Uterus (tissue), 4 donors: ENCODE results near the gene SV2B. TPM values are rescaled to one million over a fixed set of nuclear protein-coding genes. Genes with fewer than 3 reads are reported as not detected.

Experiments
- DNase-seq, 2 donors: peaks; one replicate each; pipeline ENCODE4 v3.0.0-alpha.2; 2019 to 2020
- H3K27ac ChIP-seq, 2 donors: fragments of 200-600 bp; sonication (generic); 1 replicate in 1 of 2; 2 replicates in 1 of 2; pipeline ENCODE4 v1.5.1; 2016 to 2018
- H3K27me3 ChIP-seq, 2 donors: fragments of 200-600 bp; sonication (generic); one replicate each; pipeline ENCODE4 v1.5.1; 2018 to 2019; ENCODE audit warnings: control low read depth in 1 of 2
- H3K36me3 ChIP-seq, 2 donors: fragments of 200-600 bp; sonication (generic); one replicate each; pipeline ENCODE4 v1.5.1; 2019; ENCODE audit warnings: control low read depth in 1 of 2
- H3K4me1 ChIP-seq, 2 donors: fragments of 200-600 bp; sonication (generic); one replicate each; pipeline ENCODE4 v1.5.1; 2018 to 2019; ENCODE audit warnings: control low read depth in 1 of 2
- H3K4me3 ChIP-seq, 2 donors: fragments of 200-600 bp; sonication (generic); 1 replicate in 1 of 2; 2 replicates in 1 of 2; pipeline ENCODE4 v1.5.1; 2018 to 2019; ENCODE audit warnings: mild to moderate bottlenecking in 1 of 2
- H3K9me3 ChIP-seq, 2 donors: fragments of 200-600 bp; sonication (generic); one replicate each; pipeline ENCODE4 v1.5.1; 2019; ENCODE audit warnings: control low read depth in 1 of 2
- CTCF ChIP-seq, 4 experiments: fragments of 200-600 bp in 2 of 4; fragments of 450-650 bp in 2 of 4; sonication (generic) in 2 of 4; IDR thresholded peaks; one replicate each; pipeline ENCODE4 v1.5.1; 2016 to 2019; ENCODE audit warnings: antibody characterized with exemption in 4 of 4, mild to moderate bottlenecking in 2 of 4, moderate library complexity in 1 of 4
- POLR2A ChIP-seq, 2 donors: fragments of 450-650 bp; IDR thresholded peaks; one replicate each; pipeline ENCODE4 v1.6.1; 2016; ENCODE audit warnings: antibody characterized with exemption in 2 of 2, mild to moderate bottlenecking in 1 of 2, moderate library complexity in 1 of 2
- intact Hi-C: fragments of 100-400 bp; cut with DNase I; formaldehyde crosslinking; loops from one replicate; pipeline ENCODE4 v1.15.1; 2023; ENCODE audit warnings: low total_unique reads
- total RNA-seq, 4 donors: library from RNA; depleted of rRNA in 3 of 4; stranded (reverse); fragments of >200 nt in 3 of 4; gene quantifications; one replicate each; pipeline versions ENCODE4 v1.1.0 to v1.2.4, GENCODE V29; 2014 to 2023
- donor health status: DM: yes; HTN: yes; CAD: no.

The SV2B gene
- total RNA-seq, 4 donors from 2014 or later: 0.26 to 1.1 (median 0.87) TPM

DNA sequence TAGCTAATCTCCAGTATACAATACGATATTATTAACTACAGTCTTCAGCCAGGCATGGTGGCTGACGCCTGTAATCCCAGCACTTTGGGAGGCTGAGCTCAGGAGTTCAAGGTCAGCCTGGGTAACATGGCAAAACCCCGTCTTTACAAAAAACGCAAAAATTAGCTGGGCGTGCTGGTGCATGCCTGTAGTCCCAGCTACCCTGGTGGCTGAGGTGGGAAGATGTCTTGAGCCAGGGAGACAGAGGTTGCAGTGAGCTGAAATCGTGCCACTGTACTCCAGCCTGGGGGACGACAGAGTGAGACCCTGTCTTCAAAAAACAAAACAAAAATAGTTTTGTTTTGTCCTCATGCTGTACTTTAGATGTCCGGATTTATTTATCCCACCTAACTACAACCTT, 29.2 kb upstream of the SV2B start:
- H3K27me3 ChIP-seq: peaks cover 0 to 6% of the 10 kb centered on the region in 2 donors
- TF ChIP-seq POLR2A (IDR thresholded peaks at IDR 0.05): no peak
- no peak for TF ChIP-seq CTCF (IDR thresholded peaks at IDR 0.05)
- intact Hi-C loops: no loop called here
- H3K36me3 ChIP-seq: no peaks in the 10 kb centered on the region
- no peaks in the 10 kb centered on the region for H3K4me1 ChIP-seq
- H3K27ac ChIP-seq: no peak overlapping the region
- DNase-seq: no peak
- no peak overlapping the region for H3K4me3 ChIP-seq
- no peaks in the 10 kb centered on the region for H3K9me3 ChIP-seq

- no peak for DNase-seq
- TF ChIP-seq CTCF (IDR thresholded peaks at IDR 0.05): no peak
- no peak for TF ChIP-seq POLR2A (IDR thresholded peaks at IDR 0.05)
- intact Hi-C loops: no loop called here
- Histone ChIP-seq H3K4me3 (no peak overlapping the region), H3K9me3 (no peaks in the 10 kb centered on the region), H3K4me1 (no peaks in the 10 kb centered on the region), H3K36me3 (no peaks in the 10 kb centered on the region), H3K27ac (no peak overlapping the region), H3K27me3 (peaks cover 0 to 6% of the 10 kb centered on the region in 2 donors)
Observed at GRCh38 chr15:91072161-91072560, 27.9 kb upstream of the SV2B start.

- Histone ChIP-seq H3K4me1 (no peaks in the 10 kb centered on the region), H3K27me3 (peaks cover 0 to 6% of the 10 kb centered on the region in 2 donors), H3K9me3 (no peaks in the 10 kb centered on the region), H3K36me3 (no peaks in the 10 kb centered on the region), H3K4me3 (no peak overlapping the region), H3K27ac (no peak overlapping the region)
- intact Hi-C loops: no loop called here
- no peak for TF ChIP-seq CTCF (IDR thresholded peaks at IDR 0.05)
- DNase-seq: no peak
Observed at GRCh38 chr15:91073077-91073476, 27.0 kb upstream of the SV2B start.

- no peak for TF ChIP-seq CTCF (IDR thresholded peaks at IDR 0.05)
- TF ChIP-seq POLR2A (IDR thresholded peaks at IDR 0.05): no peak
- no peak for DNase-seq
- peaks cover 0 to 6% of the 10 kb centered on the region in 2 donors for H3K27me3 ChIP-seq
- H3K27ac ChIP-seq: no peak overlapping the region
- no peaks in the 10 kb centered on the region for H3K4me1 ChIP-seq
- H3K4me3 ChIP-seq: no peak overlapping the region
- peaks cover 0 to 4% of the 10 kb centered on the region in 2 donors for H3K9me3 ChIP-seq
- no peaks in the 10 kb centered on the region for H3K36me3 ChIP-seq
- intact Hi-C loops: no loop called here
Observed at GRCh38 chr15:91073768-91074167, 26.3 kb upstream of the SV2B start.

DNA sequence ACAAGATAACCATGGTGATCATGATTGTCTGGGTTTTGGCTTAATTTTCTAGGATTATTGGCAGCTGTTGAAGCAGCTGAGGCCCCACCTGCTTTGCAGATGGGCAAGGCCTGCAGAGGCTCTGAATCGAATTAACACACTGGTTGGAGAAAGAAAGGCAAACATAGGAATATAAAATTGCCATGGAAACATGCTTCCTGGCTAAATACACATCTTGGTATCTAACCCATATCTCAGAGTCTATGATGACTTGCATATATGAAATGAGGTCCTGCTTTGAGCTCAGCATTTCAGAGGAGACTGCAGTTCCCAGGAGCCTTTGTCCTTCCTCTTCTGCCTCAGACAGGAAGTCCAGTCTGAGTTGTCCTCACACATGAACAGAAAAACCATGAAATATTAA, 24.3 kb upstream of the SV2B start:
- H3K27me3 ChIP-seq: peaks cover 0 to 6% of the 10 kb centered on the region in 2 donors
- peaks cover 0 to 9% of the 10 kb centered on the region in 2 donors for H3K9me3 ChIP-seq
- no peak for DNase-seq
- H3K36me3 ChIP-seq: no peaks in the 10 kb centered on the region
- no peak overlapping the region for H3K27ac ChIP-seq
- no peak overlapping the region for H3K4me3 ChIP-seq
- intact Hi-C loops: no loop called here
- TF ChIP-seq CTCF (IDR thresholded peaks at IDR 0.05): no peak
- H3K4me1 ChIP-seq: no peaks in the 10 kb centered on the region
